GM19468 (cell line): Measurements from ENCODE around the gene ABCB9.

Source experiments
- ATAC-seq: cut with Tn5 transposase; IDR thresholded peaks from one replicate; pipeline ENCODE4 v1.9.1; 2021; ENCODE audit warnings: mild to moderate bottlenecking, moderate library complexity, moderate number of reproducible peaks; ENCODE audit not compliant: unreplicated experiment; ENCODE audit errors: extremely low read depth

Gene ABCB9

GRCh38 chr12:122884091-122884826 lies 82.0 kb downstream of the ABCB9 start:
- ATAC-seq, result no peak

GRCh38 chr12:122882908-122883558 lies 83.2 kb downstream of the ABCB9 start:
- ATAC-seq, result no peak

GRCh38 chr12:122880668-122881067 lies 85.6 kb downstream of the ABCB9 start:
- ATAC-seq, result no peak

- ATAC-seq, result no peak
Observed at GRCh38 chr12:122880155-122880667, 86.1 kb downstream of the ABCB9 start.
